NCI-H1092 treated with DMSO at 0.1 percent for 48 hours (cell line): ENCODE data around the gene NSMCE1.
"Not testable (repeated sequence)": the region's sequence is repeated elsewhere in the genome, so short reads cannot be mapped to it uniquely, and the experiment has no call there.

ENCODE experiments used
- DNase-seq: peaks from one replicate; lab custom pipeline; 2025; lab: John Stamatoyannopoulos, UW

NSMCE1 gene

GRCh38 chr16:27302126-27302525, 33.6 kb upstream of the NSMCE1 start:
- no peak for DNase-seq

GRCh38 chr16:27301236-27301861, 32.8 kb upstream of the NSMCE1 start:
- no peak for DNase-seq

- DNase-seq, result no peak
Observed at GRCh38 chr16:27298132-27298531, 29.6 kb upstream of the NSMCE1 start.

- no peak for DNase-seq
Observed at GRCh38 chr16:27293343-27293742, 24.8 kb upstream of the NSMCE1 start.

GRCh38 chr16:27291722-27292240, 23.2 kb upstream of the NSMCE1 start:
- no peak for DNase-seq

GRCh38 chr16:27291106-27291505, 22.5 kb upstream of the NSMCE1 start:
- DNase-seq, result no peak

- no peak for DNase-seq
Observed at GRCh38 chr16:27290562-27290961, 22.0 kb upstream of the NSMCE1 start.

GRCh38 chr16:27289669-27290068, 21.1 kb upstream of the NSMCE1 start:
- DNase-seq, result no peak

GRCh38 chr16:27288313-27288712, 19.7 kb upstream of the NSMCE1 start:
- DNase-seq, result not testable (repeated sequence)

GRCh38 chr16:27287887-27288286, 19.3 kb upstream of the NSMCE1 start:
- DNase-seq, result no peak

- no peak for DNase-seq
Observed at GRCh38 chr16:27287051-27287811, 18.7 kb upstream of the NSMCE1 start.

GRCh38 chr16:27286451-27286850, 17.9 kb upstream of the NSMCE1 start:
- DNase-seq, result no peak

GRCh38 chr16:27285676-27286196, 17.2 kb upstream of the NSMCE1 start:
- no peak for DNase-seq

- no peak for DNase-seq
Observed at GRCh38 chr16:27284865-27285675, 16.5 kb upstream of the NSMCE1 start.

GRCh38 chr16:27281243-27281642, 12.7 kb upstream of the NSMCE1 start:
- no peak for DNase-seq

GRCh38 chr16:27275394-27275793, 6.8 kb upstream of the NSMCE1 start:
- DNase-seq, result no peak

GRCh38 chr16:27274424-27274874, 5.9 kb upstream of the NSMCE1 start:
- not testable (repeated sequence) for DNase-seq

GRCh38 chr16:27273670-27274423, 5.3 kb upstream of the NSMCE1 start:
- no peak for DNase-seq

GRCh38 chr16:27273330-27273669, 4.7 kb upstream of the NSMCE1 start:
- no peak for DNase-seq

GRCh38 chr16:27272697-27273096, 4.1 kb upstream of the NSMCE1 start:
- DNase-seq, result not testable (repeated sequence)

GRCh38 chr16:27272076-27272475, 3.5 kb upstream of the NSMCE1 start:
- no peak for DNase-seq

- no peak for DNase-seq
Observed at GRCh38 chr16:27270349-27270748, 1.8 kb upstream of the NSMCE1 start.
